OCI-LY1 (cell line): ENCODE data around the gene TNFAIP8.

Experiments used
- H2AFZ ChIP-seq: fragments of 200-600 bp; sonication (generic), shearing (Covaris generic); 2 replicates; pipeline ENCODE4 v1.6.0; 2014; ENCODE audit warnings: antibody characterized with exemption, mild to moderate bottlenecking, low read length
- H3F3A ChIP-seq: fragments of 200-600 bp; sonication (generic), shearing (Covaris generic); 2 replicates; pipeline ENCODE4 v1.6.0; 2014; ENCODE audit warnings: mild to moderate bottlenecking, antibody characterized with exemption, low read length, moderate library complexity; ENCODE audit not compliant: insufficient read depth
- H3K27ac ChIP-seq: fragments of 200-600 bp; sonication (generic); 2 replicates; pipeline ENCODE4 v1.5.1; 2014; ENCODE audit warnings: low read length, mixed run types, mild to moderate bottlenecking, low read depth; ENCODE audit not compliant: poor library complexity, severe bottlenecking
- H3K27me3 ChIP-seq: fragments of 200-600 bp; sonication (generic); 2 replicates; pipeline ENCODE4 v1.6.0; 2014; ENCODE audit warnings: antibody characterized with exemption, mild to moderate bottlenecking, low read length, moderate library complexity; ENCODE audit not compliant: insufficient read depth
- H3K36me3 ChIP-seq: fragments of 200-600 bp; sonication (generic); 2 replicates; pipeline ENCODE4 v1.6.1; 2014; ENCODE audit warnings: mild to moderate bottlenecking, antibody characterized with exemption, low read length, moderate library complexity, mixed read lengths; ENCODE audit not compliant: insufficient read depth
- H3K4me1 ChIP-seq: fragments of 200-600 bp; sonication (generic); 2 replicates; pipeline ENCODE4 v1.5.1; 2014; ENCODE audit warnings: mild to moderate bottlenecking, low read length, moderate library complexity; ENCODE audit not compliant: insufficient read depth, severe bottlenecking
- H3K4me2 ChIP-seq: fragments of 200-600 bp; sonication (generic), shearing (Covaris generic); 2 replicates; pipeline ENCODE4 v1.6.1; 2014; ENCODE audit warnings: low read length
- H3K4me3 ChIP-seq: fragments of 200-600 bp; sonication (generic); 2 replicates; pipeline ENCODE4 v1.5.1; 2014; ENCODE audit warnings: low read length, low read depth, mild to moderate bottlenecking, mixed read lengths; ENCODE audit not compliant: poor library complexity, severe bottlenecking
- H3K79me2 ChIP-seq: fragments of 200-600 bp; shearing (Covaris generic); 2 replicates; pipeline ENCODE4 v1.6.1; 2016; ENCODE audit warnings: mixed run types, low read length, mixed read lengths; ENCODE audit not compliant: insufficient read depth
- H3K9ac ChIP-seq: fragments of 200-600 bp; sonication (generic), shearing (Covaris generic); 2 replicates; pipeline ENCODE4 v1.6.1; 2014; ENCODE audit warnings: mild to moderate bottlenecking, low read length, mixed read lengths
- H3K9me2 ChIP-seq: fragments of 200-600 bp; sonication (generic), shearing (Covaris generic); 2 replicates; pipeline ENCODE4 v1.6.1; 2014; ENCODE audit warnings: low read depth, mild to moderate bottlenecking, low read length, mixed read lengths
- H3K9me3 ChIP-seq: fragments of 200-600 bp; shearing (Covaris generic); 2 replicates; pipeline ENCODE4 v1.6.1; 2014; ENCODE audit warnings: low read length, mixed read lengths
- H4K20me1 ChIP-seq: fragments of 200-600 bp; sonication (generic), shearing (Covaris generic); 2 replicates; pipeline ENCODE4 v1.6.0; 2016; ENCODE audit warnings: mild to moderate bottlenecking, low read length; ENCODE audit not compliant: insufficient read depth
- EZH2 ChIP-seq: fragments of 200-600 bp; sonication (generic), shearing (Covaris generic); IDR thresholded peaks from 2 replicates; pipeline ENCODE4 v1.8.0; 2017; ENCODE audit warnings: borderline replicate concordance, mixed run types, mild to moderate bottlenecking, antibody characterized with exemption, low read length, moderate library complexity, mixed read lengths
- TF ChIP-seq, protein P1 (sequence below): fragments of 200-600 bp; sonication (generic), shearing (Covaris generic); IDR thresholded peaks from 2 replicates; pipeline ENCODE4 v1.5.1; 2017; ENCODE audit warnings: mild to moderate bottlenecking, antibody characterized with exemption, low read length, moderate library complexity, mixed read lengths

TNFAIP8 gene

DNA sequence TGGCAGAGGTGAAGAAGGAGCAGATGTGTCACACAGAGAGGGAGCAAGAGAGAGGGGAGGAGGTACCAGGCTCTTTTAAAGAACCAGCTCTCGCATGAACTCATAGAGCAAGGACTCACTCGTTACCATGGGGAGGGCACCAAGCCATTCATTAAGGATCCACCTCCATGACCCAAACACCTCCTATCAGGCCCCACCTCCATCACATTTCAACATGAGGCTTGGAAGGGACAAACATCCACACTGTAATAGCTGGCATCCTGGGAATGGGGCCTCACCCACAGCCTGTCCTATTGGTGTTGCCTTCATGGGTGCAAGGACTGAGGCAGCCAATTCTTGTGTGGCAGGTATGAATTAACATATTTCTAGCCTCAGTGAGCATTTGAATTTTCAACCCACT, 11.6 kb upstream of the TNFAIP8 start:
- peak overlapping the region; percentile 99 for H3K27ac ChIP-seq
- no peak for TF ChIP-seq EZH2
- TF ChIP-seq, protein P1, sequence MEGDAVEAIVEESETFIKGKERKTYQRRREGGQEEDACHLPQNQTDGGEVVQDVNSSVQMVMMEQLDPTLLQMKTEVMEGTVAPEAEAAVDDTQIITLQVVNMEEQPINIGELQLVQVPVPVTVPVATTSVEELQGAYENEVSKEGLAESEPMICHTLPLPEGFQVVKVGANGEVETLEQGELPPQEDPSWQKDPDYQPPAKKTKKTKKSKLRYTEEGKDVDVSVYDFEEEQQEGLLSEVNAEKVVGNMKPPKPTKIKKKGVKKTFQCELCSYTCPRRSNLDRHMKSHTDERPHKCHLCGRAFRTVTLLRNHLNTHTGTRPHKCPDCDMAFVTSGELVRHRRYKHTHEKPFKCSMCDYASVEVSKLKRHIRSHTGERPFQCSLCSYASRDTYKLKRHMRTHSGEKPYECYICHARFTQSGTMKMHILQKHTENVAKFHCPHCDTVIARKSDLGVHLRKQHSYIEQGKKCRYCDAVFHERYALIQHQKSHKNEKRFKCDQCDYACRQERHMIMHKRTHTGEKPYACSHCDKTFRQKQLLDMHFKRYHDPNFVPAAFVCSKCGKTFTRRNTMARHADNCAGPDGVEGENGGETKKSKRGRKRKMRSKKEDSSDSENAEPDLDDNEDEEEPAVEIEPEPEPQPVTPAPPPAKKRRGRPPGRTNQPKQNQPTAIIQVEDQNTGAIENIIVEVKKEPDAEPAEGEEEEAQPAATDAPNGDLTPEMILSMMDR = no peak
- no peaks in the 10 kb centered on the region for H3K27me3 ChIP-seq
- H4K20me1 ChIP-seq = no peaks in the 10 kb centered on the region
- H3F3A ChIP-seq = peaks cover 15% of the 10 kb centered on the region; the same call in 1 of the 2 replicates
- H3K4me3 ChIP-seq = no peak overlapping the region
- H3K4me1 ChIP-seq = peaks cover 99% of the 10 kb centered on the region
- H3K9me3 ChIP-seq = no peaks in the 10 kb centered on the region
- H3K79me2 ChIP-seq = peaks cover 45% of the 10 kb centered on the region
- H3K9me2 ChIP-seq = no peaks in the 10 kb centered on the region
- no peak overlapping the region for H2AFZ ChIP-seq
- H3K4me2 ChIP-seq = peak overlapping the region; percentile 28
- H3K36me3 ChIP-seq = peaks cover 15% of the 10 kb centered on the region; the same call in 1 of the 2 replicates
- H3K9ac ChIP-seq = no peak overlapping the region

GRCh38 chr5:119345861-119346260, 10.0 kb upstream of the TNFAIP8 start:
- H3K79me2 ChIP-seq = peaks cover 57% of the 10 kb centered on the region
- H3K36me3 ChIP-seq = peaks cover 15% of the 10 kb centered on the region; the same call in 1 of the 2 replicates
- H3F3A ChIP-seq = peaks cover 14% of the 10 kb centered on the region; the same call in 1 of the 2 replicates
- H3K27ac ChIP-seq = peak overlapping the region; percentile 87
- H4K20me1 ChIP-seq = no peaks in the 10 kb centered on the region
- H3K4me3 ChIP-seq = peak overlapping the region; percentile 36
- no peaks in the 10 kb centered on the region for H3K9me2 ChIP-seq
- no peaks in the 10 kb centered on the region for H3K27me3 ChIP-seq
- peak overlapping the region; percentile 49 for H3K9ac ChIP-seq
- TF ChIP-seq, protein P1 = no peak
- no peak for TF ChIP-seq EZH2
- H2AFZ ChIP-seq = no peak overlapping the region
- peaks cover 95% of the 10 kb centered on the region for H3K4me1 ChIP-seq
- H3K9me3 ChIP-seq = no peaks in the 10 kb centered on the region
- peak overlapping the region; percentile 57 for H3K4me2 ChIP-seq

GRCh38 chr5:119346394-119346793, 9.4 kb upstream of the TNFAIP8 start:
- Histone ChIP-seq H3K4me1 (peaks cover 95% of the 10 kb centered on the region), H3F3A (peaks cover 9% of the 10 kb centered on the region; the same call in 1 of the 2 replicates), H3K9me3 (no peaks in the 10 kb centered on the region), H2AFZ (no peak overlapping the region), H3K79me2 (peaks cover 61% of the 10 kb centered on the region), H3K4me3 (peak overlapping the region; percentile 36), H3K36me3 (peaks cover 15% of the 10 kb centered on the region; the same call in 1 of the 2 replicates), H3K27me3 (no peaks in the 10 kb centered on the region), H3K9me2 (no peaks in the 10 kb centered on the region), H3K9ac (no peak overlapping the region; the same call in 1 of the 2 replicates), H3K4me2 (peak overlapping the region; percentile 57), H4K20me1 (no peaks in the 10 kb centered on the region), H3K27ac (peak overlapping the region; percentile 87)
- TF ChIP-seq, protein P1 = no peak
- no peak for TF ChIP-seq EZH2
